GM15510 (cell line): ENCODE results near the gene AMZ1.

Source experiments
- POLR2A ChIP-seq: IDR thresholded peaks from 3 replicates; pipeline ENCODE4 v1.6.1; 2011; ENCODE audit warnings: borderline replicate concordance; ENCODE audit not compliant: insufficient read length; ENCODE audit errors: extremely low read depth

The AMZ1 gene

DNA sequence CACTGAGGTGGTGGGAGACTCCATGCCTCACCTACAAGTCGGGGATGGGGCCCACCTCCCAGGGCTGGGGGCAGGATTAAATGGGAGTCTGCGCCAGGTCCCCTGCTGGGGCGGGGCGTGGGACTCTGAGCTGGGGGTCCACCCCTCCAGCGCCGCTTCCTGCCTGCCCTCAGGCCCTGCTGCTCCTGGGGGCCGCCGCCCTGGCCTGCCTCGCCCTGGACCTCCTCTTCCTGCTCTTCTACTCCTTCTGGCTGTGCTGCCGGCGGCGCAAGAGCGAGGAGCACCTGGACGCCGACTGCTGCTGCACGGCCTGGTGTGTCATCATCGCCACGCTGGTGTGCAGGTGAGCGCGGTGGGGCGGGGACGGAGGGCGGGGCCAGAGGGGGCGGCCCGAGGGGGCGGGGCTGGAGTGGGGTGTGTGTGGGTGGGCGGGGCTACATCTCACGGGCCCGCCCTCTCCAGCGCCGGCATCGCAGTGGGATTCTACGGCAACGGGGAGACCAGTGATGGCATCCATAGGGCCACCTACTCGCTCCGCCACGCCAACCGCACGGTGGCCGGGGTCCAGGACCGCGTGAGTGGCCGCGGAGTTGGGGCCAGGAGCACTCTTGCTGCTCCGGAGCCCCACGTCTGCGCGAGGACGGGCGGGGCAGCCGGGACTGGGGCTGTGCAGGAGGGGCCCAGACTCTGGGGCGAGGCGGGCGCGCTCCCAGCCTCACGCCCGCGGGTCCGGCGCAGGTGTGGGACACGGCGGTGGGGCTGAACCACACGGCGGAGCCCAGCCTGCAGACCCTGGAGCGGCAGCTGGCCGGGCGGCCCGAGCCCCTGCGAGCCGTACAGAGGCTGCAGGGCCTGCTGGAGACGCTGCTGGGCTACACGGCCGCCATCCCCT is 41.1 kb upstream of the AMZ1 start:
- no peak for TF ChIP-seq POLR2A

GRCh38 chr7:2647594-2648172 is 40.3 kb upstream of the AMZ1 start:
- no peak for TF ChIP-seq POLR2A

- TF ChIP-seq POLR2A = no peak
Measured at GRCh38 chr7:2649139-2649838, 38.7 kb upstream of the AMZ1 start.

- no peak for TF ChIP-seq POLR2A
Measured at GRCh38 chr7:2649991-2650390, 38.0 kb upstream of the AMZ1 start.

- no peak for TF ChIP-seq POLR2A
Measured at GRCh38 chr7:2650451-2650850, 37.6 kb upstream of the AMZ1 start.

DNA sequence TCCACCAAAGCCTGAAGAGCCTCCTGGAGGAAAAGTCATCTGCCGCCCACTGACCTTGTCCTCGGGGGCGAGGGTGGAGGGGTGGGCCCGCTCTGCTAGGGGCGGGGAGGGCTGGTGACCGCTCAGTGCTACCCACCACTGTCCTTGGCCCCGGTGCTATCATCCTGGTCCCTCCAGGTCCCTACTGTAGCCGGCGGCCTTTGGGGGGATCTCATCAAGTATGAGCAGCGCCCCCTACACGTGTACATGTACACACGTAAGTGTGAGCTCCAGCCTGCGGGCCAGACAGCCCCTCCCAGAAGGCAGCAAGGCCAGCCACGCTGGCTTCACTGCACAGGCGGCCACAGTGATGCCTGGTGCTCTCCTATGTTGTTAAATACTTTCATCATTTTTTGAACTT is 36.7 kb upstream of the AMZ1 start:
- TF ChIP-seq POLR2A = no peak

GRCh38 chr7:2651847-2652735 is 35.9 kb upstream of the AMZ1 start:
- no peak for TF ChIP-seq POLR2A

GRCh38 chr7:2652736-2653060 is 35.3 kb upstream of the AMZ1 start:
- TF ChIP-seq POLR2A = no peak

DNA sequence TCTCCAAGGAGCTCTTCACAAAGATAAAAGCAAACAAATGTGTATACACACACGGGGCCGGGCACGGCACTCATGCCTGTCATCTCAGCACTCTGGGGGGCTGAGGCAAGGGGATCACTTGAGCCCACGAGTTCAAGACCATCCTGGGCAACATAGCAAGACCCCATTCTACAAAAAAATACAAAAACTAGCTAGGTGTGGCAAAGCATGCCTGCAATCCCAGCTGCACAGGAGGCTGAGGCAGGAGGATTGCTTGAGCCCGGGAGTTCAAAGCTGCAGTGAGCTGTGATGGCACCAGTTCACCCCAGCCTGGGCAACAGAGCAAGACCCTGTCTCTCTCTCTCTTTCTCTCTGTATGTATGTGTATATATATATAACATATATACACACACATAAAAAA is 33.9 kb upstream of the AMZ1 start:
- no peak for TF ChIP-seq POLR2A

GRCh38 chr7:2655870-2656614 is 32.0 kb upstream of the AMZ1 start:
- no peak for TF ChIP-seq POLR2A

DNA sequence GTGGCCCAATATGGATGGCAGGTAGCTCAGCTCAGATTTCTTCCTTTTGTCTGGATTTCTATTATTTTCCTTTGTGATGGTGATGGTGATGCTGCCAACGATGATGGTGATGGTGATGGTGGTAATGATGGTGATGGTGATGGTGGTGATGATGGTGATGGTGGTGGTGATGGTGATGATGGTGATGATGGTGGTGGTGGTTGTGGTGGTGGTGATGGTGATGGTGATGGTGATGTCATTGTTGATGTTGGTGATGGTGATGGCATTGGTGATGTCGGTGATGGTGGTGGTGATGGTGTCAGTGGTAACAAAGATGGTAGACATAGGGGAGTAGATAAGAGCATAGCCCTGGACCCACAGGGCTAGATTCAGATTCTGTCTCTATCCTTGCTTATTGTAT is 30.8 kb upstream of the AMZ1 start:
- TF ChIP-seq POLR2A = no peak

GRCh38 chr7:2657920-2658671 is 29.9 kb upstream of the AMZ1 start:
- TF ChIP-seq POLR2A = no peak

DNA sequence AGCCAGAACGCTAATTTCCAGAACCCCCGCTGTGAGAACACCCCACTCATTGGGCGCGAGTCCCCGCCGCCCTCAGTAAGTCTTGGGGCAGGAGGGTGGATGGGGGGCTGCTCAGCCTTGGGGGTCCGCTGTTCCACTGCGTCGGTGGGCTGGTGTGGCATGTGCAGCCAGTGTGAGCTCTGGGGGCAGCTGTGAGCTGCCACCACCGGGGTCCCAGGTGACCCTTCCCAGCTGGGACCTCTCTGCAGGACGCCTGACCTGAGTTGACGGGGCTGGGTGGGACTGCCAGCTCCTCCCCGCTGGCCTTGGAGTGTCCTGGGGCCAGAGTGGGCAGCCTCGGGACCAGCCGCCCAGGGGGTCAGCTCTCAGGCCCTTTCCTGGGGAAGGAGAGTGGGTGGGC is 29.1 kb upstream of the AMZ1 start:
- no peak for TF ChIP-seq POLR2A

DNA sequence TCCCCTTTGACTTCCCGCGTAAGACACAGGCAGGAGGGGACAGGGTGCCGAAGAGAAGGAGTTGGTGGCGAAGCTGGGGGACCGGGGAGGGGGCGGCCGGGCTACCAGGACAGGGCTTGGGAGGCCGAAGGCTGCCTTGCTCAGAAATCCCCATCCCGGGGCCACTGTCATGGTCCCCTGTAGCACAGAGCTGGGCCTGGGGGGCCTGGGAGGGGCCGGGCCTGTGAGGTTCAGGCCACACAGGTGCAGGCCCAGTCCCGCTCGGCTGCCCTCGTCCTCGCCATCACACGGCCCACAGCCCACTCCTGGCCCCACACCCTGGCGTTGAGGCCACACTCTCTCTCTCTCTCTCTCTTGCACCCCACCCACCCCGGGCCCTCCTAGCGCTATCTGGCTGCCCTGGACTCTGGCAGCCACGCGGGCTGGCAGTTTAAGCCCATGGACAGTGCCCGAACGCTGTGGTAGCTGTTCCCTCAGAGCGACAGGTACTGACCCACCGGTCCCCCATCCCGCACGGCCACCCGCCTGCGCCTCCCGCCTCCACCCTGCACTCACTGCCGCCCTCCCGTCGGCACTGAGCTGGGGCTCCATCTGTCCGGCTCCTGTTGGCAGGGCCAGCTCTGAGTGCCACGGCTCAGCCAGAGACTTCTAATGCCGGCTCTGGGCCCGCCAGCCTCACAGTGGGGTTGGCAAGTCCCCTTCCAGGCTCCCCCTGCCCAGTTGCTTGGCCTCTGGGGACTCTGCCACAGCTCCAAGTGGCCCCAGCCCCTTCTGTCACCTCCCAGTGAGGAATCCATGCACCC is 28.2 kb upstream of the AMZ1 start:
- TF ChIP-seq POLR2A = no peak
